Measurements from ENCODE around the gene GLCCI1.
A peak's percentile ranks its signal among the peaks of the same experiment; 100 is the strongest.

Gene GLCCI1

GRCh38 chr7:7948232-7948631 is 20.4 kb upstream of the GLCCI1 start:
- H3K4me2 ChIP-seq (ENCODE audit: low read length, poor library complexity, severe bottlenecking), result no peak overlapping the region
- WGBS, result 94% methylated on average over 4 of the region's 4 CpGs
- H3K9me3 ChIP-seq (ENCODE audit: control insufficient read depth, low read length), result no peaks in the 10 kb centered on the region
- no peak overlapping the region for H2BK15ac ChIP-seq (ENCODE audit: low read depth, poor library complexity, severe bottlenecking)
- H3K14ac ChIP-seq (ENCODE audit: low read length in 2 of 2), result no peak overlapping the region
- no peak for DNase-seq
- no peak overlapping the region for H3K9ac ChIP-seq (ENCODE audit: low read length)
- H4K8ac ChIP-seq (ENCODE audit: low read length), result no peak overlapping the region
- no peaks in the 10 kb centered on the region for H3K36me3 ChIP-seq (ENCODE audit: control insufficient read depth in 1 of 2, insufficient read depth in 2 of 2, low read depth in 1 of 2, low read length in 2 of 2)
- no peak overlapping the region for H2BK5ac ChIP-seq (ENCODE audit: low read depth, low read length, poor library complexity, severe bottlenecking)
- H3K27ac ChIP-seq (ENCODE audit: low read length, poor library complexity, severe bottlenecking), result no peak overlapping the region
- no peaks in the 10 kb centered on the region for H3K4me1 ChIP-seq (ENCODE audit: control insufficient read depth, insufficient read depth, low read depth, low read length)
- H2AK5ac ChIP-seq (ENCODE audit: low read length, severe bottlenecking), result no peak overlapping the region
- no peak overlapping the region for H3K4ac ChIP-seq (ENCODE audit: low read depth in 1 of 2, low read length in 2 of 2)
- no peak overlapping the region for H2AFZ ChIP-seq (ENCODE audit: low read depth, low read length)
- no peak overlapping the region for H3K4me3 ChIP-seq (ENCODE audit: insufficient read depth in 1 of 2, low read depth in 1 of 2, low read length in 2 of 2)
- H3K79me1 ChIP-seq (replicated peaks; ENCODE audit: low read length, poor library complexity, severe bottlenecking), result no peaks in the 10 kb centered on the region
- no peak overlapping the region for H2BK12ac ChIP-seq (ENCODE audit: low read length in 2 of 2)
- H3K23ac ChIP-seq (ENCODE audit: low read length in 2 of 2), result no peak overlapping the region
- H3K27me3 ChIP-seq (ENCODE audit: control insufficient read depth in 1 of 2, insufficient read depth in 1 of 2, low read length in 2 of 2), result no peaks in the 10 kb centered on the region
- H3K18ac ChIP-seq (ENCODE audit: low read depth in 1 of 2, low read length in 2 of 2), result no peak overlapping the region
- H2BK120ac ChIP-seq (ENCODE audit: low read depth, low read length), result no peak overlapping the region
- H4K91ac ChIP-seq (ENCODE audit: low read length), result no peak overlapping the region

- H2BK12ac ChIP-seq (ENCODE audit: low read length in 2 of 2), result no peak overlapping the region
- H2AK5ac ChIP-seq (ENCODE audit: low read length, severe bottlenecking), result no peak overlapping the region
- H2BK120ac ChIP-seq (ENCODE audit: low read depth, low read length), result no peak overlapping the region
Observed at GRCh38 chr7:7953806-7954205, 14.8 kb upstream of the GLCCI1 start.

GRCh38 chr7:7956531-7957128 is 12.0 kb upstream of the GLCCI1 start:
- DNase-seq, result peak; percentile 22
- Histone ChIP-seq H3K9me3 (ENCODE audit: control insufficient read depth, low read length) (no peaks in the 10 kb centered on the region), H3K9ac (ENCODE audit: low read length) (peak overlapping the region; percentile 35), H3K18ac (ENCODE audit: low read depth in 1 of 2, low read length in 2 of 2) (no peak overlapping the region), H3K36me3 (ENCODE audit: control insufficient read depth in 1 of 2, insufficient read depth in 2 of 2, low read depth in 1 of 2, low read length in 2 of 2) (no peaks in the 10 kb centered on the region), H2AFZ (ENCODE audit: low read depth, low read length) (no peak overlapping the region), H3K27me3 (ENCODE audit: control insufficient read depth in 1 of 2, insufficient read depth in 1 of 2, low read length in 2 of 2) (no peaks in the 10 kb centered on the region), H3K27ac (ENCODE audit: low read length, poor library complexity, severe bottlenecking) (peak overlapping the region; percentile 70), H3K4ac (ENCODE audit: low read depth in 1 of 2, low read length in 2 of 2) (no peak overlapping the region), H2BK5ac (ENCODE audit: low read depth, low read length, poor library complexity, severe bottlenecking) (no peak overlapping the region), H4K8ac (ENCODE audit: low read length) (no peak overlapping the region), H3K23ac (ENCODE audit: low read length in 2 of 2) (no peak overlapping the region), H2BK15ac (ENCODE audit: low read depth, poor library complexity, severe bottlenecking) (no peak overlapping the region), H3K14ac (ENCODE audit: low read length in 2 of 2) (no peak overlapping the region), H3K79me1 (replicated peaks; ENCODE audit: low read length, poor library complexity, severe bottlenecking) (no peaks in the 10 kb centered on the region), H2AK5ac (ENCODE audit: low read length, severe bottlenecking) (peak overlapping the region; percentile 83), H3K4me3 (ENCODE audit: insufficient read depth in 1 of 2, low read depth in 1 of 2, low read length in 2 of 2) (no peak overlapping the region), H2BK12ac (ENCODE audit: low read length in 2 of 2) (no peak overlapping the region), H3K4me2 (ENCODE audit: low read length, poor library complexity, severe bottlenecking) (peak overlapping the region; percentile 28), H2BK120ac (ENCODE audit: low read depth, low read length) (no peak overlapping the region), H4K91ac (ENCODE audit: low read length) (no peak overlapping the region), H3K4me1 (ENCODE audit: control insufficient read depth, insufficient read depth, low read depth, low read length) (peaks cover 2% of the 10 kb centered on the region)
- 52% methylated on average over 2 of the region's 3 CpGs for WGBS

More at GRCh38 chr7:7953806-7954205, 14.8 kb upstream of the GLCCI1 start:
- H3K79me1 ChIP-seq (replicated peaks; ENCODE audit: low read length, poor library complexity, severe bottlenecking), result no peaks in the 10 kb centered on the region
- H4K91ac ChIP-seq (ENCODE audit: low read length), result no peak overlapping the region
- peaks cover 2% of the 10 kb centered on the region for H3K4me1 ChIP-seq (ENCODE audit: control insufficient read depth, insufficient read depth, low read depth, low read length)
- H2BK15ac ChIP-seq (ENCODE audit: low read depth, poor library complexity, severe bottlenecking), result no peak overlapping the region
- H2BK5ac ChIP-seq (ENCODE audit: low read depth, low read length, poor library complexity, severe bottlenecking), result no peak overlapping the region
- no peak overlapping the region for H3K23ac ChIP-seq (ENCODE audit: low read length in 2 of 2)
- H3K36me3 ChIP-seq (ENCODE audit: control insufficient read depth in 1 of 2, insufficient read depth in 2 of 2, low read depth in 1 of 2, low read length in 2 of 2), result no peaks in the 10 kb centered on the region
- no peak overlapping the region for H3K18ac ChIP-seq (ENCODE audit: low read depth in 1 of 2, low read length in 2 of 2)
- H2AFZ ChIP-seq (ENCODE audit: low read depth, low read length), result no peak overlapping the region
- no peak overlapping the region for H3K4ac ChIP-seq (ENCODE audit: low read depth in 1 of 2, low read length in 2 of 2)
- H3K9me3 ChIP-seq (ENCODE audit: control insufficient read depth, low read length), result no peaks in the 10 kb centered on the region
- no peak for DNase-seq
- H3K27me3 ChIP-seq (ENCODE audit: control insufficient read depth in 1 of 2, insufficient read depth in 1 of 2, low read length in 2 of 2), result no peaks in the 10 kb centered on the region
- no peak overlapping the region for H3K14ac ChIP-seq (ENCODE audit: low read length in 2 of 2)
- no peak overlapping the region for H3K9ac ChIP-seq (ENCODE audit: low read length)
- H4K8ac ChIP-seq (ENCODE audit: low read length), result no peak overlapping the region
- H3K4me3 ChIP-seq (ENCODE audit: insufficient read depth in 1 of 2, low read depth in 1 of 2, low read length in 2 of 2), result no peak overlapping the region
- H3K4me2 ChIP-seq (ENCODE audit: low read length, poor library complexity, severe bottlenecking), result no peak overlapping the region
- H3K27ac ChIP-seq (ENCODE audit: low read length, poor library complexity, severe bottlenecking), result no peak overlapping the region

- H3K4me2 ChIP-seq (ENCODE audit: low read length, poor library complexity, severe bottlenecking), result no peak overlapping the region
- no peaks in the 10 kb centered on the region for H3K36me3 ChIP-seq (ENCODE audit: control insufficient read depth in 1 of 2, insufficient read depth in 2 of 2, low read depth in 1 of 2, low read length in 2 of 2)
Observed at GRCh38 chr7:7957513-7957912, 11.1 kb upstream of the GLCCI1 start.

More at GRCh38 chr7:7957513-7957912, 11.1 kb upstream of the GLCCI1 start:
- no peak for DNase-seq
- Histone ChIP-seq H3K9ac (ENCODE audit: low read length) (no peak overlapping the region), H2BK120ac (ENCODE audit: low read depth, low read length) (no peak overlapping the region), H2BK15ac (ENCODE audit: low read depth, poor library complexity, severe bottlenecking) (no peak overlapping the region), H3K4me1 (ENCODE audit: control insufficient read depth, insufficient read depth, low read depth, low read length) (peaks cover 2% of the 10 kb centered on the region), H3K79me1 (replicated peaks; ENCODE audit: low read length, poor library complexity, severe bottlenecking) (no peaks in the 10 kb centered on the region), H2BK5ac (ENCODE audit: low read depth, low read length, poor library complexity, severe bottlenecking) (no peak overlapping the region), H3K27ac (ENCODE audit: low read length, poor library complexity, severe bottlenecking) (no peak overlapping the region), H3K4ac (ENCODE audit: low read depth in 1 of 2, low read length in 2 of 2) (no peak overlapping the region), H3K23ac (ENCODE audit: low read length in 2 of 2) (no peak overlapping the region), H4K91ac (ENCODE audit: low read length) (no peak overlapping the region), H2BK12ac (ENCODE audit: low read length in 2 of 2) (no peak overlapping the region), H2AFZ (ENCODE audit: low read depth, low read length) (no peak overlapping the region), H4K8ac (ENCODE audit: low read length) (no peak overlapping the region), H3K9me3 (ENCODE audit: control insufficient read depth, low read length) (no peaks in the 10 kb centered on the region), H2AK5ac (ENCODE audit: low read length, severe bottlenecking) (peak overlapping the region; percentile 65), H3K4me3 (ENCODE audit: insufficient read depth in 1 of 2, low read depth in 1 of 2, low read length in 2 of 2) (no peak overlapping the region), H3K27me3 (ENCODE audit: control insufficient read depth in 1 of 2, insufficient read depth in 1 of 2, low read length in 2 of 2) (no peaks in the 10 kb centered on the region), H3K14ac (ENCODE audit: low read length in 2 of 2) (no peak overlapping the region), H3K18ac (ENCODE audit: low read depth in 1 of 2, low read length in 2 of 2) (no peak overlapping the region)
- WGBS, result 100% methylated on average over 1 of the region's 2 CpGs
